ENCODE measurements around the gene PHACTR4.

Gene PHACTR4

DNA sequence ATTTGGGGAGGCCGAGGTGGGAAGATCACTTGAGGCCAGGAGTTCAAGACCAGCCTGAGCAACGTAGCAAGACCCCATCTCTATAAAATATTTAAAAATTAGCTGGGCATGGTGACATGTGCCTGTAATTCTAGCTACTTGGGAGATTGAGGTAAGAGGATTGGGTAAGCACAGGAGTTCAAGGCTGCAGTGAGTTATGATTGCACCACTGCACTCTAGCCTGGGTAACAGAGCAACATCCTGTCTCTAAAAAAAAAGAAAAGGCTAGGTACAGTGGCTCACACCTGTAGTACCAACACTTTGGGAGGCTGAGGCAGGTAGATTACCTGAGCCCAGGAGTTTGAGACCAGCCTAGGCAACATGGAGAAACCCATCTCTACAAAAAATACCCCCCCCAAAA lies 100.6 kb downstream of the PHACTR4 start:
- TF ChIP-seq, protein P1, sequence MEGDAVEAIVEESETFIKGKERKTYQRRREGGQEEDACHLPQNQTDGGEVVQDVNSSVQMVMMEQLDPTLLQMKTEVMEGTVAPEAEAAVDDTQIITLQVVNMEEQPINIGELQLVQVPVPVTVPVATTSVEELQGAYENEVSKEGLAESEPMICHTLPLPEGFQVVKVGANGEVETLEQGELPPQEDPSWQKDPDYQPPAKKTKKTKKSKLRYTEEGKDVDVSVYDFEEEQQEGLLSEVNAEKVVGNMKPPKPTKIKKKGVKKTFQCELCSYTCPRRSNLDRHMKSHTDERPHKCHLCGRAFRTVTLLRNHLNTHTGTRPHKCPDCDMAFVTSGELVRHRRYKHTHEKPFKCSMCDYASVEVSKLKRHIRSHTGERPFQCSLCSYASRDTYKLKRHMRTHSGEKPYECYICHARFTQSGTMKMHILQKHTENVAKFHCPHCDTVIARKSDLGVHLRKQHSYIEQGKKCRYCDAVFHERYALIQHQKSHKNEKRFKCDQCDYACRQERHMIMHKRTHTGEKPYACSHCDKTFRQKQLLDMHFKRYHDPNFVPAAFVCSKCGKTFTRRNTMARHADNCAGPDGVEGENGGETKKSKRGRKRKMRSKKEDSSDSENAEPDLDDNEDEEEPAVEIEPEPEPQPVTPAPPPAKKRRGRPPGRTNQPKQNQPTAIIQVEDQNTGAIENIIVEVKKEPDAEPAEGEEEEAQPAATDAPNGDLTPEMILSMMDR (IDR thresholded peaks at IDR 0.05): no peak

DNA sequence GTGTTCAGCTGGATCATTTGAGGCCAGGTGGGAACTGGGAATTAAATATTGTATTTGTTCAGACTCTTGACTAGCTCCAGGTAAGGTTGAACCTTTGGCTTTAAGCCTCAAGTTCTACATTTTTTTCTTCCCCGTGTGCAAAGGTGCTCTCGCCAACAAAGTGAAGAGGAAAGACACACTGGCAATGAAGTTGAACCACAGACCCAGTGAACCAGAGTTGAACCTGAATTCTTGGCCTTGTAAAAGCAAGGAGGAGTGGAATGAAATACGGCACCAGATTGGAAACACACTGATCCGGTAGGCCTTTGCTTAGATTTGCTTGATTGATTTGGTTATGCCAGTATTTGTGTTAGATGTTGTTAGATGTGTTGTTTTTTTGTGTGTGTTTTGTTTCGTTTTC lies 110.8 kb downstream of the PHACTR4 start:
- TF ChIP-seq, protein P1 (IDR thresholded peaks at IDR 0.05): no peak

DNA sequence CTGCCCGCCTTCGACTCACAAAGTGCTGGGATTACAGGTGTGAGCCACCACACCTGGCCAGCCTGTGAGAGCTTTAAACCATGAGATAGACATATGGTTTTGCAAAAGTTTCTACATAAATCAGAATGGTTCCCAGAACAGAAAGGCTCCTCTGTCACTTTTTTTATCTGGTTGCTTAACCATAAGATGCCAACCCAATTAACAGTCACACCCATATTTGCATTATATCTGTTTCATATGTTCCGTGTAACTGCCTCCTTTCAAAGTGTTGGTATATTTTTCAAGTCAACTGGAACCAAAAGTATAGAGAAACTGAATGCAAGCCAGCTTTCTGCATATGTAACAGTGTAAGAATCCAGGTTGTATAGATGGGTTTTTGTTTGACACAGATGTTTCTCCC lies 112.6 kb downstream of the PHACTR4 start:
- TF ChIP-seq, protein P1 (IDR thresholded peaks at IDR 0.05): no peak

DNA sequence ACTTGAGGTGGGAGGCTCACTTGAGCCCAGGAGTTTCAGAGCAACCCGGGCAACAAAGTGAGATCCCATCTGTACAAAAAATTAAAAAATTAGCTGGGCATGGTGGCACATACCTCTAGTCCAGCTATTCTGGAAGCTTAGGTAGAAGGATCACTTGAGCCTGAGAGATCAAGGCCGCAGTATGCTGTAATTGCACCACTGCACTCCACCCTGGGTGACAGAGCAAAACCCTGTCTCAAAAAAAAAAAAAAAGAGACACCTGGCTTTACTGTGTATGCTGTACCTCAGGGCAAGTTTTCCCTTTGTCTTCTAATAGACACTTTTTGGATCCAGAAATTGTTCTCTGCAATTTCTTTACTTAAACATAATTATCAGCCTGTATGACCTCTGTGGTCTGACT lies 113.2 kb downstream of the PHACTR4 start:
- TF ChIP-seq, protein P1 (IDR thresholded peaks at IDR 0.05): no peak

DNA sequence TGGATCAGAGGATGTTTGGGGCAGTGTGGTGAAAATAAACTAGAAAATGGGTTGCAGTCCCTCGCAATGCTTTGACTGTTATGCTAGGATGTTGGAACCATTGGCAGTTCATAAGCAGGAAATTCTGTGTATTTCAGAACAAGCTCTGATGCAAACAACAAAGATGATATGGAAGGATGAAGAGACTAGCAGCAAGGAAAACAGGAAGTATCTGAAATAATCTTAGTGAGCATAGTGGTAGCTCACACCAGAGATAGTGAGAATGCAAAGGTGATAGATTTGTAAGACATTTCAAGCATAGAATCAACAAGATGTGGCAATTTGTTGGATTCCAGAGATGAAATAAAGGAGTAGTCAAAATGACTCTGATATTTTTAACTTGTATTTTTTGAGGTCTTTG lies 125.2 kb downstream of the PHACTR4 start:
- TF ChIP-seq, protein P1 (IDR thresholded peaks at IDR 0.05): no peak

DNA sequence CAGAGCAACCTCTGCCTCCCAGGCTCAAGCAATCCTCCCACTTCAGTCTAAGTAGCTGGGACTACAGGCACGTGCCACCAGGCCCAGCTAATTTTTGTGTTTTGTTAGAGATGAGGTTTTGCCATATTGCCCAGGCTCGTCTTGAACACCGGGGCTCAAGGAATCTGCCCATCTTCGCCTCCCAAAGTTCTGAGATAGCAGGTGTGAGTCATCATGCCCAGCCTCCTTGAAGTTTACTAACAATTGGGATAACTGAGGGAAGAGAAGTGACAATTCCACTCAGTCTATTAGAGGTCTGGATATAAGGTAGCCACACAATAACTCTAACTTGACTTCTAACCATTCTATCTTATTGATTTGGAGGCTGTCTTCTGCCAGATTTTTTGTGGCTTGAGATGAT lies 130.0 kb downstream of the PHACTR4 start:
- TF ChIP-seq, protein P1 (IDR thresholded peaks at IDR 0.05): no peak

DNA sequence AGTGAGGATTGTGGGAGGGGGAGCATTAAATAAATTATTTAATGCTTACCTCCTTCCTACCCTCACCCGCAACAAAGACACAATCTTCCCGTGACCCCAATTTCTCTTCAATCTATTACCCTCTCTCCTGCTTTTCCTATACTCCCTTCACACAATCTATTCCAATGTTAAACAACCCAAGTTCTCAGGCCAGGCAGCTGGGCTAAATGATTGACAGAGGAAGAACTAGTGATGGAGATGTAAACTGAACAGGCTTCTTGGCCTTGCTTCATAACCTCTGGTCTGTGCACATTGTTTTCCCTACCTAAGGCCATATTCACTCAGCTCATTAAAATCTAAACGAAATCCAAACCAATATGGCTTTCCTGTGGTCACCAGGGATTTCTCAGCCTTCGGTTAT lies 132.4 kb downstream of the PHACTR4 start:
- TF ChIP-seq, protein P1 (IDR thresholded peaks at IDR 0.05): no peak

DNA sequence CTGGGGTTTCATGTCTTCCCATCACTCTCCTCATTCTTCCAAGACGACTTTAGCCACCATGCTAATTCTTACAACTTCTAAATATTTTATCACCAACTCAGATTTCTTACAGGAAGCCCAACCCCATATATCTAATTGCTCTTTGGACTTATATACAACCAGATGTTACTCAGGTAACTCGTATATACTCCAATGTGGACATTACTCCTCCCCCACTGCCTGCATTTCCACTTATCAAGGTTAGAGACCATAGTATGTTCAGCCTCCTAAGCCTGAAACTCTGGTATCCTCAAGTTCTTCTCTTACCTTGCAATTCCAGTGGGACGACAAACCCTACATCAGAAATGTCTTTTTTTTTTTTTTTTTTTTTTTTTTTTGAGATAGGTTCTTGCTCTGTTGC lies 133.6 kb downstream of the PHACTR4 start:
- TF ChIP-seq, protein P1 (IDR thresholded peaks at IDR 0.05): no peak
